Measurements from ENCODE around the gene SMC1B.

DNA sequence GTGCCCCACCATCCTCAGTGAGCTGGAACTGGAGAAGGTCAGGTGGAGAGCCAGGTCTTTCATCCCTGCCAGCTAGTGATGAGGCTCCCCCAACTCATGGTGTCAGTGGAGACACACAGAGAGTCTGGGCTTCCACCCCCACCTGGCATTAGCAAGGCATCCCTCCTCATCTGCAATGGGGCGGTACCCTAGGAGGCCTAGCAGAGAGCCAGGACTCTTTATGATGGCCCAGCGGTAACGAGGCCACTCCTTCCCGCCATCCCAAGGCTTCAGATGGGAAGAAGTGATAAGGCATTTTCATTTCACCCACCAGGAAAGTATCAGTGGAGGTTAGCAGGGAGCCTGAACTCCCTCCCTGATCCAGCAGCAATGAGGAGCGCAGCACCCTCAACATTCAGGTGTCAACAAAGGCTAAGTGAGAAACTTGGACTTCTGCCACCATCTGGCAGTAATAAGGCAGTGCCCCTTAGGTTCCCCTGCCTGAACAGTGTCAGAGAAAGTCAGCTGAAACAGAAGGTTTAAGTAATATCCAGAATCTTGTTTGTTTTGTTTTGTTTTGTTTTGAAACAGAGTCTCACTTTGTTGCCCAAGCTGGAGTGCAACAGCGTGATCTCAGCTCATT lies 48.7 kb upstream of the SMC1B start:
- no peak for TF ChIP-seq POLR2AphosphoS5 (IDR thresholded peaks at IDR 0.05; ENCODE audit: low read depth, low read length)
- TF ChIP-seq TAF1 (IDR thresholded peaks at IDR 0.05; ENCODE audit: borderline replicate concordance, low read depth, low read length) = no peak
- no peak for TF ChIP-seq POLR2A (IDR thresholded peaks at IDR 0.05; ENCODE audit: low read depth, low read length)

Measured in GM12892 (cell line).